Activated naive CD8-positive, alpha-beta T cell treated with anti-CD3 and anti-CD28 coated beads, Interleukin-2, amount 50 U/mL, for 16 hours (primary cell): Measurements from ENCODE around the gene CNTNAP2.

ENCODE experiments used
- DNase-seq: peaks from one replicate; pipeline ENCODE4 v3.0.0-alpha.2; 2020; ENCODE audit warnings: low read depth, low spot score

CNTNAP2 gene

GRCh38 chr7:146417176-146417575 is 300.6 kb downstream of the CNTNAP2 start:
- DNase-seq: no peak

- DNase-seq: no peak
These were observed 306.8 kb downstream of the CNTNAP2 start for GRCh38 chr7:146423446-146423845.

- DNase-seq: no peak
These were observed 307.5 kb downstream of the CNTNAP2 start for GRCh38 chr7:146424084-146424483.

GRCh38 chr7:146433501-146433900 is 316.9 kb downstream of the CNTNAP2 start:
- no peak for DNase-seq

GRCh38 chr7:146443102-146443501 is 326.5 kb downstream of the CNTNAP2 start:
- DNase-seq: no peak

GRCh38 chr7:146449625-146450024 is 333.0 kb downstream of the CNTNAP2 start:
- DNase-seq: no peak

GRCh38 chr7:146455091-146455655 is 338.6 kb downstream of the CNTNAP2 start:
- DNase-seq: no peak

- no peak for DNase-seq
These were observed 362.4 kb downstream of the CNTNAP2 start for GRCh38 chr7:146479040-146479439.

- DNase-seq: no peak
These were observed 369.9 kb downstream of the CNTNAP2 start for GRCh38 chr7:146486519-146486918.

GRCh38 chr7:146492017-146492416 is 375.4 kb downstream of the CNTNAP2 start:
- DNase-seq: no peak

- no peak for DNase-seq
These were observed 378.5 kb downstream of the CNTNAP2 start for GRCh38 chr7:146494952-146495596.

- DNase-seq: no peak
These were observed 380.1 kb downstream of the CNTNAP2 start for GRCh38 chr7:146496657-146497056.

GRCh38 chr7:146499970-146500369 is 383.4 kb downstream of the CNTNAP2 start:
- no peak for DNase-seq

- no peak for DNase-seq
These were observed 387.2 kb downstream of the CNTNAP2 start for GRCh38 chr7:146503844-146504243.

- DNase-seq: no peak
These were observed 393.6 kb downstream of the CNTNAP2 start for GRCh38 chr7:146510088-146510680.

- no peak for DNase-seq
These were observed 397.7 kb downstream of the CNTNAP2 start for GRCh38 chr7:146514304-146514703.

- no peak for DNase-seq
These were observed 412.0 kb downstream of the CNTNAP2 start for GRCh38 chr7:146528581-146528980.

- DNase-seq: no peak
These were observed 423.2 kb downstream of the CNTNAP2 start for GRCh38 chr7:146539836-146540235.

- DNase-seq: no peak
These were observed 425.5 kb downstream of the CNTNAP2 start for GRCh38 chr7:146542101-146542500.

- no peak for DNase-seq
These were observed 428.1 kb downstream of the CNTNAP2 start for GRCh38 chr7:146544748-146545147.

- no peak for DNase-seq
These were observed 432.2 kb downstream of the CNTNAP2 start for GRCh38 chr7:146548816-146549215.

- DNase-seq: no peak
These were observed 438.0 kb downstream of the CNTNAP2 start for GRCh38 chr7:146554556-146554955.

- DNase-seq: no peak
These were observed 441.4 kb downstream of the CNTNAP2 start for GRCh38 chr7:146557971-146558469.
